GM12891 (cell line): ENCODE measurements around the gene PRRT4.

Experiments used
- POLR2A ChIP-seq: IDR thresholded peaks from 2 replicates; pipeline ENCODE4 v1.6.1; 2011; ENCODE audit warnings: low read depth, low read length, control low read depth
- POU2F2 ChIP-seq: IDR thresholded peaks from 2 replicates; pipeline ENCODE4 v1.6.1; 2011; ENCODE audit warnings: low read depth, mild to moderate bottlenecking, control low read depth, low read length, moderate library complexity
- TAF1 ChIP-seq: IDR thresholded peaks from 2 replicates; pipeline ENCODE4 v1.6.1; 2011; ENCODE audit warnings: low read depth, low read length, control low read depth

GRCh38 chr7:128366300-128366699 lies 4.8 kb upstream of the PRRT4 start:
- TF ChIP-seq POLR2A (no peak), POU2F2 (no peak), TAF1 (no peak)
